ENCODE results near the gene PACS2. TPM values are rescaled to one million over a fixed set of nuclear protein-coding genes. Genes with fewer than 3 reads are reported as not detected.

Gene PACS2
- total and polyA plus RNA-seq, 4 donors = 5.1 to 21.9 (median 9.8) TPM

- TF ChIP-seq ZBTB33 (IDR thresholded peaks at IDR 0.05) = no peak
- no peak for TF ChIP-seq RXRA (IDR thresholded peaks at IDR 0.05)
- no peak for TF ChIP-seq JUND (IDR thresholded peaks at IDR 0.05)
- no peak for TF ChIP-seq NR2F2 (IDR thresholded peaks at IDR 0.05)
- no peak for TF ChIP-seq HNF4A (conservative IDR thresholded peaks at IDR 0.05)
- TF ChIP-seq CTCF (IDR thresholded peaks at IDR 0.05; ENCODE audit: low read depth, low read length, missing input control) = no peak
- no peak for TF ChIP-seq YY1 (IDR thresholded peaks at IDR 0.05)
- no peak for TF ChIP-seq MAX (IDR thresholded peaks at IDR 0.05)
- no peak for TF ChIP-seq ATF3 (IDR thresholded peaks at IDR 0.05)
- no peak for TF ChIP-seq GABPA (IDR thresholded peaks at IDR 0.05 in 1 of 2, conservative IDR thresholded peaks at IDR 0.05 in 1 of 2)
- no peak for TF ChIP-seq REST (IDR thresholded peaks at IDR 0.05)
- no peak for TF ChIP-seq SP1 (IDR thresholded peaks at IDR 0.05)
- no peak for TF ChIP-seq HNF4G (IDR thresholded peaks at IDR 0.05)
- no peak for TF ChIP-seq TAF1 (conservative IDR thresholded peaks at IDR 0.05)
- TF ChIP-seq FOXA1 (IDR thresholded peaks at IDR 0.05) = no peak
- no peak for TF ChIP-seq EGR1 (IDR thresholded peaks at IDR 0.05; ENCODE audit: low read depth in 2 of 2)
- no peak for TF ChIP-seq FOXA2 (IDR thresholded peaks at IDR 0.05)
- whole genome bisulfite sequencing = 91% methylated on average over 11 of the region's 11 CpGs
Measured at GRCh38 chr14:105374389-105374788, 59.8 kb downstream of the PACS2 start.

GRCh38 chr14:105375635-105376057, 61.1 kb downstream of the PACS2 start:
- WGBS = 71% methylated on average over 4 of the region's 4 CpGs
- TF ChIP-seq JUND (IDR thresholded peaks at IDR 0.05) (no peak), NR2F2 (IDR thresholded peaks at IDR 0.05) (no peak), RAD21 (IDR thresholded peaks at IDR 0.05) (no peak), CTCF (IDR thresholded peaks at IDR 0.05; ENCODE audit: low read depth, low read length, missing input control) (no peak), FOXA2 (IDR thresholded peaks at IDR 0.05) (no peak), HNF4G (IDR thresholded peaks at IDR 0.05) (no peak), TAF1 (conservative IDR thresholded peaks at IDR 0.05) (no peak), ZBTB33 (IDR thresholded peaks at IDR 0.05) (no peak), HNF4A (conservative IDR thresholded peaks at IDR 0.05) (no peak), YY1 (IDR thresholded peaks at IDR 0.05) (no peak), EGR1 (IDR thresholded peaks at IDR 0.05; ENCODE audit: low read depth in 2 of 2) (no peak)

More at GRCh38 chr14:105374389-105374788, 59.8 kb downstream of the PACS2 start:
- DNase-seq (ENCODE audit: low spot score) = no peak
- no peaks in the 10 kb centered on the region for H3K27me3 ChIP-seq (ENCODE audit: control insufficient read depth in 4 of 4, insufficient read depth in 4 of 4, low read length in 3 of 4)
- H3K4me1 ChIP-seq (ENCODE audit: control insufficient read depth in 4 of 4, insufficient read depth in 4 of 4, low read length in 3 of 4) = no peaks in the 10 kb centered on the region
- H3K36me3 ChIP-seq (ENCODE audit: control insufficient read depth in 4 of 4, insufficient read depth in 3 of 4, low read depth in 1 of 4, low read length in 3 of 4) = peaks cover 0 to 2% (median 0%) of the 10 kb centered on the region in 4 donors
- no peak overlapping the region for H3K9ac ChIP-seq (ENCODE audit: low read depth in 1 of 2, low read length in 2 of 2)
- no peaks in the 10 kb centered on the region for H3K9me3 ChIP-seq (ENCODE audit: control insufficient read depth in 4 of 4, low read length in 3 of 4)
- no peak overlapping the region for H3K27ac ChIP-seq (ENCODE audit: low read depth in 1 of 2, low read length in 2 of 2)
- no peak overlapping the region for H3K4me3 ChIP-seq (ENCODE audit: low read depth in 1 of 3, low read length in 3 of 3)

More at GRCh38 chr14:105375635-105376057, 61.1 kb downstream of the PACS2 start:
- Histone ChIP-seq H3K9ac (ENCODE audit: low read depth in 1 of 2, low read length in 2 of 2) (no peak overlapping the region), H3K4me3 (ENCODE audit: low read depth in 1 of 3, low read length in 3 of 3) (no peak overlapping the region), H3K27ac (ENCODE audit: low read depth in 1 of 2, low read length in 2 of 2) (no peak overlapping the region), H3K4me1 (ENCODE audit: control insufficient read depth in 4 of 4, insufficient read depth in 4 of 4, low read length in 3 of 4) (no peaks in the 10 kb centered on the region), H3K27me3 (ENCODE audit: control insufficient read depth in 4 of 4, insufficient read depth in 4 of 4, low read length in 3 of 4) (no peaks in the 10 kb centered on the region), H3K9me3 (ENCODE audit: control insufficient read depth in 4 of 4, low read length in 3 of 4) (no peaks in the 10 kb centered on the region), H3K36me3 (ENCODE audit: control insufficient read depth in 4 of 4, insufficient read depth in 3 of 4, low read depth in 1 of 4, low read length in 3 of 4) (no peaks in the 10 kb centered on the region)
- DNase-seq (ENCODE audit: low spot score) = no peak
